ENCODE measurements around the gene IFI27L2.

GRCh38 chr14:94172545-94172944, 43.1 kb upstream of the IFI27L2 start:
- TF ChIP-seq EZH2phosphoT487 (IDR thresholded peaks at IDR 0.05; ENCODE audit: borderline replicate concordance, low read depth) (no peak), CTCF (IDR thresholded peaks at IDR 0.05) (no peak), SIN3A (IDR thresholded peaks at IDR 0.05; ENCODE audit: borderline replicate concordance, low read depth, low read length) (no peak), TAF1 (IDR thresholded peaks at IDR 0.05; ENCODE audit: borderline replicate concordance, low read depth, low read length) (no peak), REST (IDR thresholded peaks at IDR 0.05; ENCODE audit: low read depth, low read length) (no peak), JUND (IDR thresholded peaks at IDR 0.05) (no peak), RAD21 (IDR thresholded peaks at IDR 0.05; ENCODE audit: low read length) (no peak), POLR2AphosphoS5 (IDR thresholded peaks at IDR 0.05; ENCODE audit: low read depth, low read length) (no peak), MAX (IDR thresholded peaks at IDR 0.05; ENCODE audit: low read depth) (no peak)
